Vagina (tissue), 2 donors: ENCODE measurements around the gene CHP1.

Experiments
- CTCF ChIP-seq, 3 experiments: fragments of 450-650 bp in 2 of 3; fragments of 200-600 bp in 1 of 3; sonication (generic) in 1 of 3; IDR thresholded peaks; one replicate each; pipeline ENCODE4 v1.5.1; 2017 to 2019; ENCODE audit warnings: antibody characterized with exemption in 3 of 3, mild to moderate bottlenecking in 2 of 3, moderate library complexity in 2 of 3
- POLR2A ChIP-seq, 2 donors: fragments of 450-650 bp; IDR thresholded peaks; one replicate each; pipeline ENCODE4 v1.6.1; 2017; ENCODE audit warnings: antibody characterized with exemption in 2 of 2, mild to moderate bottlenecking in 2 of 2, moderate library complexity in 2 of 2
- POLR2AphosphoS5 ChIP-seq, 2 donors: sonication (generic); formaldehyde crosslinking; IDR thresholded peaks; one replicate each; pipeline ENCODE4 v1.9.0; 2017; ENCODE audit warnings: antibody characterized with exemption in 2 of 2, mild to moderate bottlenecking in 2 of 2, low read depth in 1 of 2; ENCODE audit not compliant: insufficient read depth in 1 of 2

GRCh38 chr15:41235929-41236328, 4.9 kb downstream of the CHP1 start:
- TF ChIP-seq POLR2A (IDR thresholded peaks at IDR 0.05) (no peak), CTCF (IDR thresholded peaks at IDR 0.05) (no peak), POLR2AphosphoS5 (IDR thresholded peaks at IDR 0.05; ENCODE audit: insufficient read depth in 1 of 2, low read depth in 1 of 2) (no peak)
